Activated CD8-positive, alpha-beta memory T cell treated with anti-CD3 and anti-CD28 coated beads for 48 hours (primary cell): ENCODE data around the gene TOX4.
"Not testable (repeated sequence)": the region's sequence is repeated elsewhere in the genome, so short reads cannot be mapped to it uniquely, and the experiment has no call there.

Experiments
- DNase-seq, 3 experiments: peaks; one replicate each; pipeline ENCODE4 v3.0.0-alpha.2; 2020; ENCODE audit warnings: low read depth in 2 of 3, low spot score in 2 of 3

Gene TOX4

DNA sequence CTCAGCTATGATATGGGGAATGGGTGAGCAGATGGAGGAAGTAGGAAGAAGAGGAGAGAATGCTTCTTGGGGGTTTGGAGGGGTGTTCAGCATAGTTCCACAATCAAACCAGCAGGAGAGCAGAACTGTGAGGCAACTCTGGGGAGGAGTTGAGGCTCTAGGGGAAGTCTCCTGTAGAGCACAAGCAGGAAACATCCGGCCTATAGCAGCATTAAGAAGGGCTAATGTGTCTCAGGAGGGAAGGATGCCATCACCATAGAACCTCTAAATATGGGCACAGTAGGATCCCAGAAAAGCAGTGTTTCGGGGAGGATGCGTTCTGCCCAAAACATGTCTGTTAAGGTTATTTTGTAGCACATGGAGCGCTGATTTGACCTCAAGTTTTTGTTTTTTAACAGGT is 57.6 kb downstream of the TOX4 start:
- no peak for DNase-seq

DNA sequence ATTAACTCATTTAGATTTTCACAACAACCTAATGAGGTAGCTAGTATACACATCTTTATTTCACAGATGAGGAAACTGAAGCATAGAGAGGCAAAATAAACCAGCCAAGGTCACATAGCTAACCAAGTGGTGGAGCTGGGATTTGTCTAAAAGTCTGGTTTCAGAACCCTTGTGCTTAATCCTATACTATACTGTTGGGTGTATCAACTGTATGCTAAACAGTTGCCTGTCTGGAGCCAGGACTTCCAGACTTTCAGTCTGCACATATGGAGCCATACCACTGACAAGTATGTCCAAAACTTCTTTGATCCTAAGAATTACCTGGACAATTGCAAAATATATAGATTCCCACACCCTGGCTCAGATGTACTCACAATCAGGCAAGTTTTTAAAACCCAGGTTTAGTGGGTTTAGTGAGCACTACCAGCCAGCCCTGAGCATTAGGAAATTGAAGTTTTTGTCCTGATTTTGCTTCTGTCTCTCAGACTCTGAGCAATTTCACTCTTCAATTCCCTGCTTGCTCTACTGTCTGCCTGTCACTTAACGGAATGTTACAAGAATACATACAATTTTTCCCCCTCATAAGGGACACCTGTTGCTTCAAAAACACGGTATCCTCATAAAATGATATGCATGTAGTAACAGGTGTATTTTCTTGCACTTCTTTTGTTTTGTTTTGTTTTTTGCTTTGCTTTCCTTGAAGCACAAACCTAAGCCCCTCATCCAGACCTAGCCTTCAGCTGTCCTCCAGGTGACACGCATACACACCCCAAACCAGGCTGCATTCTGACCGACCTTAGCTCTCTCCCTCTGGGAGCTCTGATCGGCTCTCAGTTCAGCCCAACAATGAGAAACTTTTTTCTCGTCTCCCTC is 58.8 kb downstream of the TOX4 start:
- DNase-seq = no peak

DNA sequence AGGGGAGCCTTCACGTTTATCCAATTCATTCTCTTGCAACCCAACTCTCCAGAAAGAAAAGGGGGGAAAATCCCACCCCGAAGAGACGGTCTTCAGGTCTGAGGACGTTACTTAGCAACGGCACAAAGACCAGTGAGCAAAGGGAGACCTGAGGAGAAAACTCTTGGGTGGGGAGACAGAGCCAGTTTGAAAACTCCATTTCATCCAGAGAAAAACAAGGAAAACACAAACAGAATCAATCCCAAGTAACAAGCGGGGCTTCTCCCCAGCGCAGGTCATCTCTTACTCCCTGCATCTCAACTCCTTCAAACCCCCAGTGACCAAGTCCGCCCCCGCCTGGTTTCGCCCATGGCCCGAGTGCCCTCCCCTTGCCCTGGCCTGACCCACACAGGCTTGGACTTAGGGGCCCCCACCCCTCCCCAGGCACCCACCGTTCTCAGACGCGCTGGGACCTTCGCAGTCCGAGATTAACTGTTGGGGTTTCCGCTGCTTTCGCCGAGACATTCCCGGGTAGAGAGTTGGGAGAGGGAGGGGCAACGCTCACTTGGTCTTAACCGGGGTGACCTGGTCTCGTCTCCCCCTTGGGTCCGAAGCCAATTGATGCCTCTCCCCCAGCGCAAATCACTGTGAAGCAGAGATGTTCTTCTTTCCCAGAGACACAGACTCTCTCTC is 59.6 kb downstream of the TOX4 start:
- DNase-seq = no peak

DNA sequence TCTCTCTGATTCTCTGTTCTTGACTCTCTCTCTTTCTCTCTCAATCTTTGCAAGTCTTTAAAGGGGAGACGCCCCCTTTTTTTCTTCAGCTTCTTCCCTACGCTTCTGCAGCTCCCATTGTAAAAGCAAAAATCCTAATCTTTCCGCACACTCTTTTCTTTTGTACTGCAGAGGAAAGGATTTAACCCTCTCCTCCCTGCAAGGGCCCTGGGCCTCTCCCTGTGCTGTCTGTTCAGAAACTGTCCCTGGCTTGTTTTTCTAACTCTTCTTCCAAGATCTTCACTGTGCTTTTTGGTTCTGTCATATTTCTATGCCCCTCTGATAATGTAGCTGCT is 60.1 kb downstream of the TOX4 start:
- no peak for DNase-seq

DNA sequence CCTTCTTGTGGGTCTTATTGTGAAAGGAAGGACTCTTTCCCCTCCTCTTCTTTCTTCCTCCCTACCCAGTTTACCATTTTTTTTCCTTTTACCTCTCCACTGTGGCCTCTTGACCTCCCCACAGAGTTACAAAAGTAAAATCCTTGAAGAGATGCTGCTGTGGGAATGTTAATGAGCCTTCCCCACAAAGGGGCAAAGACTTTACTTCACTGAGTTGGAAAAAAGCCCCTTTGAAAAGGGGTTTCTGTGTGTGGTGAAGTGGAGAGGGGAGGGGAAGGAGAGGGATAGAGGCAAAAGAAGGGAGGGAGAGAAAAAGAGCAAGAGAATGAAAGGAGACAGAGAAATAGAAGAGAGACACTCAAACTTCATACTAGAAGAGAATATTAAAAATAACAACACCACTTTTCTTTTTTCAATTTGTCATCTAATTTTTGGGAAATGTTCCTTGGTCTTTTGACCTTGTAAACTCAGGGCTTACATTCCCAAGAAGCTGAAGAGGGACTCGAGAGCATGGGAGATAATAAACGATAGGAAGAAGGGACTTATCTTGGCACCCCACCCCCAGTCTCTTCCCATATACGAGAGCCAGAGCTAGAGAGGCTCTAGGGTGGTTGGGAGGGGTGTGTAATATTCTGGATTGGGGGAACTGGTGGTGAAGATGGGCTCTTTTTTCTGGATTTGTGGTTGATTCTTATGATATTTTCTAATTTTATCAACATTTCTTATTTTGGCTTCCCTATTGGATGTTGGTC is 62.4 kb downstream of the TOX4 start:
- no peak for DNase-seq

DNA sequence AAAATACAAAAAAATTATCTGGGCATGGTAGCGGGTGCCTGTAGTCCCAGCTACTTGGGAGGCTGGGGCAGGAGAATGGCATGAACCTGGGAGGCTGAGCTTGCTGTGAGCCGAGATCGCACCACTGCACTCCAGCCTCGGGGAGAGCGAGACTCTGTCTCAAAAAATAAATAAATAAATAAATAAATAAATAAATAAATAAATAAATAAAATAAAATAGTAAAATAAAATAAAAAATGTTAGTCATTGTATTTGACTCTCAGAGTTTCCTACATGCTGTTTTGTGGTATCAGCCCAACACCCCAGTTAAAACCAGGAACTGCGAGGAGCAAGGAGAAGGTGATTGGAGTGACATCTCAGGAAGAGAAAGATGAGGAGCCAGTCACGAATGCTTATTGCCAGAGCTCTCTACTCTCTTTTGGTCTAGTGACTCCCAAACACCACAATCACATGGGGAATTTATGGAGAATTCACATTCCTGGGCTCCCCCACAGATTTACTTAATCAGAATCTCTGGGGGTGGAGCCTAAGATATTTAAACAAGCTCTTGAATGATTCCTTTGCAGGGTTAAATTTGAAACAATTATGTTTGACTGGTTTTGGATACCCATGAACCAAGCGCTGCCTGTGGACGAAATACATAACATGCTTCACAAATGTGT is 64.5 kb downstream of the TOX4 start:
- DNase-seq = no peak

DNA sequence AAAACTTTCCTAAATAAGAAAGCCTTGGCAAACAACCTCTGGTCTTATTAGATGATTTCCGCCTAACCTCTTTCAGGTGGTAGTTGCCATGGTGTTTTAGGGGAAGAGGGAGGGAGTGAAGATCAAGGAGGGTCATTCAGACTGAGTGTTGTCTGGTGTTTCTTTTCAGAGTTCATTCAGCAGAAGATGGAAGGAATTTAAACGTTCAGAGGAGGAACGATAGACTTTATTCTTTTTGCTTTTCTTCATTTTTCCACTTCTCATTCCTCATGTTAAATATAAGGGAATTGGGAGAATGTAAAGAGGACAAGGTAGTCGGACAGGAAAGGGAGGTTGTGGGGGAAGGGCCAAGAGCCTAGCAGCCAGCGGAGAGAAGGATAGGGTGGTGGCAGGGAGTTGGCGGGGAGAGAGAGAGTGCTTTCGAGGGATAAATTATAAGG is 66.5 kb downstream of the TOX4 start:
- DNase-seq = no peak

DNA sequence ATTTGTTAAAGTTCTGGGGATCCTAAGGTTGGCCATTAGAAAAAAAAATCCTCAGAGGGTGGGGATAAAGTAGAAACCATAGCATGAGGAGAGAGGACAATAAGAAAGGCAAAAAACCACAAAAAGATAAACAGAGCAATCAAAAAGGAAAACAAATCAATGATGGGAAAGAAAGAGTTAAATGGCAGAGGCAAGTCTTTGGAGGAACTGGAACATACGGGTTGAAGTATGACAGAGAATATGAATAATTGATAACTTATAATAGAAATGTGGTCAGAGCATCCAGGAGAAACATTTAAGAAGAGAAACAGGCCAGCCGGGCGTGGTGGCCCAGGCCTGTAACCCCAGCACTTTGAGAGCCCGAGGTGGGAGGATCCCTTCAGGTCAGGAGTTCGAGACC is 67.0 kb downstream of the TOX4 start:
- DNase-seq = no peak

DNA sequence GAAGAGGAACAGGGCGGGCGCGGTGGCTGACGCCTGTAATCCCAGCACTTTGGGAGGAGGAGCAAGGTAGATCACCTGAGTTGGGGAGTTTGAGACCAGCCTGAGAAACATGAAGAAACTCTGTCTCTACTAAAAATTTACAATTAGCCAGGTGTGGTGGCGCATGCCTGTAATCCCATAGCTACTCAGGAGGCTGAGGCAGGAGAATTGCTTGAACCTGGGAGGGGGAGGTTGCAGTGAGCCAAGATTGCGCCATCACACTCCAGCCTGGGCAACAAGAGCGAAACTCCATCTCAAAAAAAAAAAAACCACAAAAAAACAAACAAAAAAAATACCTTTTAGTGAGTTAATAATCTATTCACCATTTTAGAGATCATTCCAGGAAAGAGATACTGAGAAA is 67.6 kb downstream of the TOX4 start:
- DNase-seq = not testable (repeated sequence)
